GM19099 (cell line): Measurements from ENCODE around the gene BCR.

Source experiments
- POLR2A ChIP-seq: IDR thresholded peaks from 3 replicates; pipeline ENCODE4 v1.6.1; 2011; ENCODE audit warnings: low read depth; ENCODE audit not compliant: insufficient read length; ENCODE audit errors: extremely low read depth

Gene BCR

GRCh38 chr22:23267226-23268043 is 87.1 kb downstream of the BCR start:
- no peak for TF ChIP-seq POLR2A

- no peak for TF ChIP-seq POLR2A
Measured at GRCh38 chr22:23268139-23268712, 87.9 kb downstream of the BCR start.

- TF ChIP-seq POLR2A, result no peak
Measured at GRCh38 chr22:23268877-23269276, 88.6 kb downstream of the BCR start.

GRCh38 chr22:23269441-23270211 is 89.3 kb downstream of the BCR start:
- TF ChIP-seq POLR2A, result no peak

GRCh38 chr22:23270212-23270733 is 90.0 kb downstream of the BCR start:
- TF ChIP-seq POLR2A, result no peak

- no peak for TF ChIP-seq POLR2A
Measured at GRCh38 chr22:23270798-23271596, 90.7 kb downstream of the BCR start.

GRCh38 chr22:23271597-23271908 is 91.2 kb downstream of the BCR start:
- no peak for TF ChIP-seq POLR2A

GRCh38 chr22:23272371-23272770 is 92.1 kb downstream of the BCR start:
- no peak for TF ChIP-seq POLR2A

- TF ChIP-seq POLR2A, result no peak
Measured at GRCh38 chr22:23272834-23273233, 92.5 kb downstream of the BCR start.

- TF ChIP-seq POLR2A, result no peak
Measured at GRCh38 chr22:23273445-23274145, 93.3 kb downstream of the BCR start.

- no peak for TF ChIP-seq POLR2A
Measured at GRCh38 chr22:23274146-23274526, 93.8 kb downstream of the BCR start.

- TF ChIP-seq POLR2A, result no peak
Measured at GRCh38 chr22:23274891-23275694, 94.8 kb downstream of the BCR start.

GRCh38 chr22:23275751-23276150 is 95.4 kb downstream of the BCR start:
- no peak for TF ChIP-seq POLR2A

- no peak for TF ChIP-seq POLR2A
Measured at GRCh38 chr22:23276656-23277582, 96.6 kb downstream of the BCR start.
